Upper lobe of left lung (tissue), 4 donors: ENCODE results near the gene TBC1D9.

Source experiments
- EP300 ChIP-seq, 4 donors: sonication (generic); formaldehyde crosslinking; IDR thresholded peaks; one replicate each; pipeline ENCODE4 v1.5.1; 2017; ENCODE audit warnings: antibody characterized with exemption in 4 of 4, control low read depth in 2 of 4
- POLR2AphosphoS5 ChIP-seq, 2 donors: sonication (generic); formaldehyde crosslinking; IDR thresholded peaks; one replicate each; pipeline ENCODE4 v1.5.1; 2017; ENCODE audit warnings: antibody characterized with exemption in 2 of 2

- no peak for TF ChIP-seq POLR2AphosphoS5 (IDR thresholded peaks at IDR 0.05)
- TF ChIP-seq EP300 (IDR thresholded peaks at IDR 0.05) = no peak
Measured at GRCh38 chr4:140776556-140776955, 20.4 kb upstream of the TBC1D9 start.
